ENCODE data around the gene LRIG3.

- TF ChIP-seq FOXA1 (IDR thresholded peaks at IDR 0.05) (no peak), CTCF (IDR thresholded peaks at IDR 0.05; ENCODE audit: low read depth, low read length, missing input control) (no peak), JUND (IDR thresholded peaks at IDR 0.05) (no peak), GABPA (IDR thresholded peaks at IDR 0.05 in 1 of 2, conservative IDR thresholded peaks at IDR 0.05 in 1 of 2) (no peak), YY1 (IDR thresholded peaks at IDR 0.05) (no peak), MAX (IDR thresholded peaks at IDR 0.05) (no peak), TAF1 (conservative IDR thresholded peaks at IDR 0.05) (no peak), ATF3 (IDR thresholded peaks at IDR 0.05) (no peak), SP1 (IDR thresholded peaks at IDR 0.05) (no peak), REST (IDR thresholded peaks at IDR 0.05) (no peak), RAD21 (IDR thresholded peaks at IDR 0.05) (no peak), RXRA (IDR thresholded peaks at IDR 0.05) (no peak)
Observed at GRCh38 chr12:58884916-58885315, 35.4 kb downstream of the LRIG3 start.

All from liver (tissue), 3 donors.